ENCODE results near the gene ALPG.
"Not testable (repeated sequence)": the region's sequence is repeated elsewhere in the genome, so short reads cannot be mapped to it uniquely, and the experiment has no call there.

The ALPG gene

DNA sequence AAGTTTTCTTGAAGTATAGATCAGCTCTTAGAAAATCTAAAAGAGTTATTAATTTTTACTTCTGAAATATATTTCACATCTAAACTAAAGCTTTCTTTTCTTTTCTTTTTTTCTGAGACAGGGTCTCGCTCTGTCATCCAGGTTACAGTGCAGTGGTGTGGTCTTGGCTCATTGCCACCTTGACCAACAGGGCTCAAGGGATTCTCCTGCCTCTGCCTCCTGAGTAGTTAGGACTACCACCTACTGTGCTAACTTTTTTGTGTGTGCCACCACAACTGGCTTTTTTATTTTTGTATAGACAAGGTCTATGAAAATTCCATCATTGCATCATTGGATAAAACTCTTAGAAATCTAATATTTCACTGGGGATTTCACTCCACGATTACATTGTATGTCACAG lies 10.0 kb upstream of the ALPG start:
- DNase-seq (ENCODE audit: low read depth): no peak

DNA sequence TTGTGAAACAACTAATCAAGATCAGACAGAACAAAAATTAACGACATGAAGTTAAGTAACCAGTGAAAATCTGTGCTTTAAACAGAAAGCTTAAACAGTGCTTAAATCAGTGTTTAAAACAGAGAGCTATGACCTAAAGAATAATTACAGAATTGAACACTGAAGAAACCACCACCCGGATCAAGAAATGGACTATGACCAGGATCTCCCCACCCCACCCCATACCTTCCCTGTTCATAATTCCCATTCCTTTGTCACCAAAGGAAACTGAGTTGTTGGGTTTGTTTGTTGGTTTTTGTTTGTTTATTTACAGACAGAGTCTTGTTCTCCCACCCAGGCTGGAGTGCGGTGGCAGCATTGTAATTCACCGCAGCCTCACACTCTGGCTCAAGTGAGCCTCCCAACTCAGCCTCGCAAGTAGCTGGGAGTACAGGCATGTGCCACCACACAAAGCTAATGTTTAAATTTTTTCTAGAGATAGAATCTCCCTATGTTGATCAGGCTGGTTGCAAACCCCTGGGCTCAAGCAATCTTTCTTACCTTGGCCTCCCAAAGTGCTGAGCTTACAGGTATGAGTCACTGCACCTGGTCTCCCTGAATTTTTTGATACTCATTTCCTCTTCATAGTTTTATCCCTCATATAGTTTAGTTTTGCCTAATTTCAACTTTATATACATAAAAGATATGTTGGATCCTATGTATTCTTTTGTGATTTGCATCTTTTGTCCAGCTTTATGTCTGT lies 8.2 kb upstream of the ALPG start:
- DNase-seq (ENCODE audit: low read depth): no peak

DNA sequence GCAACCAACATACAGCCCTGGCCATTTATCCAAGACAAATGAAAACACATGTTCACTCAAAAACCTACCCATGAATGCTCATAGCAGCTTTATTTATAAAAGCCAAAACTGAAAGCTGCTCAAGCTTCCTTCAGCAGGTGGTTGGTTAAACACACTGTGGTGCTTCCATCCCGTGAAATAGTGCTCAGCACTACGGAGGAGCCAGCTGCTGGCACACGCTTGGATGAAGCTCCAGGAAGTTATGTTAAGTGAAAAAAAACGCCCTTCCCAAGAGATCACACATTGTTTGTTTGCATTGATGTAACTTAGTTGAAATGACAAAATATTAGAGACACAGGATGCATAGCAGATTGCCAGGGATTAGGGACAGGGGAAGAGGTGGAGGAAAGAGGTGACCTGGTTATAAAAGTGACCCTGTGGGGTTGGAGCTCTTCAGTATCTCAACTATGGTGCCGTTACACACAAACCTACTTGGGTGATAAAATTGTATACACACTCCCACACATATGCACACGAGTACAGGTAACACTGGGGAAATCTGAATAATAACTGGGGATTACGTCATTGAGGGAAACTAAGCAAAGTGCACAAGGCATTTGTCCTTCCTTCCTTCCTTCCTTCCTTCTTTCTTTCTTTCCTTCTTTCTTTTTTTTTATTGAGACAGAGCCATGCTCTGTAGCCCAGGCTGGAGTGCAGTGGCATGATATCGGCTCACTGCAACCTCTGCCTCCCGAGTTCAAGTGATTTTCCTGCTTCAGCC lies 6.2 kb upstream of the ALPG start:
- no peak for DNase-seq (ENCODE audit: low read depth)

DNA sequence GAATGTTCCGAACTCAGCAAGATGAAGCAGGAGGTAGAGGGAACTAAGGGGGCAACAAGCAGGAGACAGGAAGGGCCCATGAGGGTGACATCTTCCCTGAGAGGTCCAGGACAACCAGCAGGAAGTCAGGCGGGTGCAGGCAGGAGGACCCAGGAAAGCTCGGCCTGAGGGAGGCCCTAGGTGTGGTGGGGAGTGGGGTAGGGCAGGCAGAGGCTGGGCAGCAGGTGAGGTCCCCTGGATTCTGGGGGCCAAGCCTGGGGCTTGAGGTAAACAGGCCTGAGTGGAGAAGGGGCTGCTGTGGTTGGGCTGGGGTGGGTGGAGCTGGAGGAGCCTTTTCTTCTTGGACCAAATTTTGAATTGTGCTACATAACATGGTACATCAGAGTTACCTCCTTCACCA lies 4.1 kb upstream of the ALPG start:
- DNase-seq (ENCODE audit: low read depth): no peak

DNA sequence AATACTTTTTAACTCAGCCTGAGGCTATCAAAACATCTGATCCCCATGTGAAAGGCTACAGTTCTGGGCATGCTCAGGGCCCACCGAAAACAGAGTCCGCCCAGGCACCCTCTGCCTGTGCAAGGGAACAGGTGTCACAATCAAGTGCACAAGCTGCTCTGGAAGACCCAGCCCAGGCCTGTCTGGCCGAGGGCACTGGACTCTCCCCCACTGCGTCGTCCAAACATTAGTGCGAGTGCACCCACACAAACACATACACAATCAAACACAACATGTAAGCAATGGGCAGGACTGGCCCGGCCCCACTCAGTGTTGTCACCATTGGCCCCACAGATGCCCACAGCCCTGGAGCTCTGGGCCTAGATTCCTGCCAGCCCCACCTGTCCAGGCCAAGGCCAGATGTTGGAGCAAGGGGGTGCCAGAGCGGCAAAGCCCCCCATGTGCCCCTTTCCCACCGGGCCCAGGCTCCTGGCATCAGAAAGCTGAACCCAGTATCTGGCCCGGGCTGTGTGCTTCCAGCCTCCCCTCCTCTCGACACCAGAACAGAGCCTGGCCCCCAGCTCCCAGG lies 617 bp upstream of the ALPG start:
- DNase-seq (ENCODE audit: low read depth): no peak

DNA sequence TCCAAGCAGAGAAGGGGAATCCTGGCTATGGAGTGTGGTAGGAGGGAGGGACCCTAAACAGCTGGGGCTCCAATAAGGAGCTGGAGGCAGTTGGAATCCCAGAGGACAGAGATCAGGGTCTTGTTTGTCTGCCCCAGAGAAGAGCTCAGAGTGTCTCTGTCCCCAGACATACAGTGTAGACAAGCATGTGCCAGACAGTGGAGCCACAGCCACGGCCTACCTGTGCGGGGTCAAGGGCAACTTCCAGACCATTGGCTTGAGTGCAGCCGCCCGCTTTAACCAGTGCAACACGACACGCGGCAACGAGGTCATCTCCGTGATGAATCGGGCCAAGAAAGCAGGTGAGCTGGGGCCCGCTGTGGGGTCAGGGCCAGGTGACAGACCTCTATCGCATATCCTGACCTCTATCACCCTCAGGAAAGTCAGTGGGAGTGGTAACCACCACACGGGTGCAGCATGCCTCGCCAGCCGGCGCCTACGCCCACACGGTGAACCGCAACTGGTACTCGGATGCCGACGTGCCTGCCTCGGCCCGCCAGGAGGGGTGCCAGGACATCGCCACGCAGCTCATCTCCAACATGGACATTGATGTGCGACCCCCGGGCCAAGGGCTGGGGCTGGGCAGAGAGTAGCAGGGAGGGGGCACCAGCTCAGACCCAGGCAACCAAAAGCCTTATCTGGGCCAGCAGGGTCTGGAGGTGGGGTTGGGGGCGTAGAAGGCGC lies 945 bp downstream of the ALPG start:
- DNase-seq (ENCODE audit: low read depth): not testable (repeated sequence)

DNA sequence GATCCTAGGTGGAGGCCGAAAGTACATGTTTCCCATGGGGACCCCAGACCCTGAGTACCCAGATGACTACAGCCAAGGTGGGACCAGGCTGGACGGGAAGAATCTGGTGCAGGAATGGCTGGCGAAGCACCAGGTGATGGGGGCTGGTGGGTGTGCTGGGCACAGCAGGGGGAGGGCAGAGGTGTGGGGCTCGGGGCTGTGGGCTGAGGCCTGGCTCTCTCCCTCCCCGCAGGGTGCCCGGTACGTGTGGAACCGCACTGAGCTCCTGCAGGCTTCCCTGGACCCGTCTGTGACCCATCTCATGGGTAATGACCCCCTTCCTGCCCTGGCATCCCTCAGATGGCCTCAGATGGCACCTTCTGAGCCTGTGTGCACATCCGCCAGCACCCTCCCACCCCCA lies 1.6 kb downstream of the ALPG start:
- DNase-seq (ENCODE audit: low read depth): not testable (repeated sequence)

DNA sequence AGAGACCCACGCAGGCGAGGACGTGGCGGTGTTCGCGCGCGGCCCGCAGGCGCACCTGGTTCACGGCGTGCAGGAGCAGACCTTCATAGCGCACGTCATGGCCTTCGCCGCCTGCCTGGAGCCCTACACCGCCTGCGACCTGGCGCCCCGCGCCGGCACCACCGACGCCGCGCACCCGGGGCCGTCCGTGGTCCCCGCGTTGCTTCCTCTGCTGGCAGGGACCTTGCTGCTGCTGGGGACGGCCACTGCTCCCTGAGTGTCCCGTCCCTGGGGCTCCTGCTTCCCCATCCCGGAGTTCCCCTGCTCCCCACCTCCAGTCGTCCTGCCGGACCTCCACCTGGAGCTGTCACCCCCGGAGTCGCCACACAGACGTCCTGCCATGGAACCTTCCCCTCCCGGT lies 3.0 kb downstream of the ALPG start:
- not testable (repeated sequence) for DNase-seq (ENCODE audit: low read depth)

DNA sequence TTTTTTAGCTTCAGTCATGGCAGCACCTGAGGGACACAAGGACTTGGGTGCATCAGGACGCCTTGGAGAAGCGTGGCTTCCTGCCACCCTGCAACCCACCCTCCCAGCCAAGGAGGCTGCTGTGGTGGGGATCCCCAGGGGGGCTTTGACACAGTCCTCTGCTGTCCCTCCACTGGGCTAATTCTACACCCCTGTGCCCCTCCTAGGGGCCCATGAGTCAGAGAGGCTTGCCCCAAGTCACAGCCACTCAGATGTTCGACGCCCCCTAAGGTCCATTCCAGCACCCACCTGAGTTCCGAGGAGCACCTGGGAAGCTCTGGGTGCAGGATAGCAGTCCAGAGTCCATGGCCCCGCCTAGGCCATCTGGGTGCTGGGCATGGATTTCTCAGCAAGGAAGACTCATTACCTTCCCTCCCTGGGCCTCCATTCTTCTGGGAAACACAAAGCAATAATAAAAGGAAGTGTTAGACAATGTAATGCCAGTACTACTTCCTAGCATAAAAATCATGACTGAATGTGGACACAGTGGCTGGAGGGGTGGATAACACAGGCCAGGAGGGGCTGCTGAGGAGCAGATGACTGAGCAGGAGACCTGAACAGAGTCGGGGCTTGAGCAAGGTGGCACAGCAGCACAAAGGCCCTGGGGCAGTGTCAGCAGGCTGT lies 3.7 kb downstream of the ALPG start:
- no peak for DNase-seq (ENCODE audit: low read depth)

DNA sequence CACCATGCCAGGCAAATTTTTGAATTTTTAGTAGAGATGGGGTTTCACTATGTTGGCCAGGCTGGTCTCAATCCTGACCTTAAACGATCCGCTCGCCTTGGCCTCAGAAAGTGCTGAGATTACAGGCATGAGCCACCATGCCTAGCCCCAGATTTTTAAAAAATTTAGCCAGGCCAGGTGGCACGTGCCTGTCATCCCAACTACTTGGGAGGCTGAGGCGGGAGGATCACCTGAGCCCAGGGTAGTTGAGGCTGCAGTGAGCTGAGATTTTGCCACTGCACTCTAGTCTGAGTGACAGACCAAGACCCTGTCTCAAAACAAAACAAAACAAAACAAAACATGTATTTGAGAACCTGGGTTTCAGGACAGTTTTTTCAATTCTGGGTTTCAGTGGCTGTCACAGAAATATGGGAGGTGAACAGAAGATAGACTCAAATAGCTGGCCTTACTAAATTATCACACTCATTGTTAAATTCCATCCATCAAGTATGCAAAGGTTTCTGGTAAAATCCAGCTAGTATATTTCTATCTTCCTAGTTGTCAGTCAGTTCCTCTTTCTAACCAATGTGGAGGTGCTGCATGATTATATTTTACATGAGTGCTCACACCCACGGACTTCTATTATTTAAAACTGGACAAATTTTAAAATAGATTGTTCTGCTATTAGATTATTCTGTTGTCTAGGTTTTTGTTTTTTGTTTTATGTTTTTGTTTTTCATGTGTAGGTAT lies 5.4 kb downstream of the ALPG start:
- no peak for DNase-seq (ENCODE audit: low read depth)

DNA sequence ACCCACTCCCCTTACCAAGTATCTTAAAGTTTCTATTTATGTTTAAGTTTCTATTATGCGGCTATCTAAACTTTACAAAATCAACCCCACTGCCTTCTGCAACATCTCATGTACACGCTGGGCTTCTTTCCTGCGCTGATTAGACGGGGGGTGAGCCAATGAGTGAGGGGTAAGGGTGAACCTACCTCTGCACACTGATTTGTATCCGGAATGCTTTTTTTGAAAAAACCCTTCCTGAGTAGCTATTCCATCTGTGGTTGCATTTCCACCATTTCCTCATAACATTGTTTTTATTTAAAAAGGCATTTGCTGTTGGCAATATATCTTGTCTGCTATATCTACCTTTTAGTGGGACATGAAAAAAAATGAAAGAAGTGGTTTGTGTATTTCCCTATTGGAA lies 6.3 kb downstream of the ALPG start:
- DNase-seq (ENCODE audit: low read depth): no peak

DNA sequence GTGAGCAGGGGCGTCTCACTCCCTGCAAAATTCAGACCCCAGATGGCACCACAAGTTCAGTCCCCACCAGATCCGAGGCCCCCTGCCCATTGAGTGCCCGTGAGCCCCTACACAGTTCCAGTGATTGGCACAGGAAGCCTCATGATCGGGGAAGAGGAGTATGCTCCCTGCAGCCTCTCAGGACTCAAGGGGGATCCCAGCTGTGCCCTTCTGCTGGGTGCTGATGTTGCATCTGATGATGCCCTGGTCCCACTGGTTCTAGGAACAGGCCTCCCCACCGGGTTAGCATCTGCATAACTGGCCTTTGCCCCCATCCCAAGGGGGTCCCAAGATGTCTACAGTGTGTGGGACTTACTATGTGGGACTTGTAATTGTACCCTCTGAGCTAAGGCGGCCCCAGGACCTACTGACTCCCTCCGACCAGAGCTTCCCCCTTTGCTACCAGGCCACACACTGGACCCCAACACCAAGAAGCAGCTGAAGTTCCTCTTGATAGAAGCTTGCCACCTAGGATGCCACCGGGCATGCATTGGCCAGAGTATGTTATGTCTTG lies 8.6 kb downstream of the ALPG start:
- no peak for DNase-seq (ENCODE audit: low read depth)

DNA sequence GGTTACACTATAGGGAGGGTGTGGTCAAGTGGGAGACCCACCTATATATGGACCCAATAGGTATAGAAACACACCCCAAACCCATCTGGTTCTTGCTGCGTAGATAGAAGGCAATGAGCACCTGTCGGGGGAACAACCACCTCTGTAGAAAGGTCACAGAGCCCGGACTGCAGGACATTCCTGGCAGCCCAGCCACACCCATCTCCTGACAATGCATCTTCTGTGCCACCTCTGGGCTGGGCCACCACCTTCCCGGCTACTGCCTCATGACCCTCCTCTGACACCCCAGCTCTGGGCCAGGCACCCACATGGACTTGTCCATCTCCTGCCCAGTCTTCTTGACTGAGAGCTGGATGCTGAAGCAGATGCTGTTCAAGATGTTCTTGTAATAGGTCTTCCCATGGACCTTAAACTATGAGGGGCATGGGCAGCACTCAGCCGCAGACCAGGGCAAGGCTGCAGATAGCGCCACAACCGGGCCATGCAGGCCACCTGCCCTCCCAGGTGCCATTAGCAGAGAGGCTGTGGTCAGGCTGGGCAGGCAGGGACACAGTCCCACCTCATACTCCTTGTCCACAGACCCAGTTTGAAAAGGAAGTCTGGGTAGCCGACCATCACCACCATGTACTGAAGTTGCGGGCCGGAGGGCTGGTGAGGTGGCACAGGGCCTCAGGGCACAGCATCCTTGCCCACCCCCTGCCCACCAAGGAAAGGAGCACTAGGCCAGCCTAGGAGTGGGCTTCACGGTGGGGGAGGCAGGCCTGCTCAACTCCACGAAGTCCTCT lies 9.3 kb downstream of the ALPG start:
- DNase-seq (ENCODE audit: low read depth): no peak

DNA sequence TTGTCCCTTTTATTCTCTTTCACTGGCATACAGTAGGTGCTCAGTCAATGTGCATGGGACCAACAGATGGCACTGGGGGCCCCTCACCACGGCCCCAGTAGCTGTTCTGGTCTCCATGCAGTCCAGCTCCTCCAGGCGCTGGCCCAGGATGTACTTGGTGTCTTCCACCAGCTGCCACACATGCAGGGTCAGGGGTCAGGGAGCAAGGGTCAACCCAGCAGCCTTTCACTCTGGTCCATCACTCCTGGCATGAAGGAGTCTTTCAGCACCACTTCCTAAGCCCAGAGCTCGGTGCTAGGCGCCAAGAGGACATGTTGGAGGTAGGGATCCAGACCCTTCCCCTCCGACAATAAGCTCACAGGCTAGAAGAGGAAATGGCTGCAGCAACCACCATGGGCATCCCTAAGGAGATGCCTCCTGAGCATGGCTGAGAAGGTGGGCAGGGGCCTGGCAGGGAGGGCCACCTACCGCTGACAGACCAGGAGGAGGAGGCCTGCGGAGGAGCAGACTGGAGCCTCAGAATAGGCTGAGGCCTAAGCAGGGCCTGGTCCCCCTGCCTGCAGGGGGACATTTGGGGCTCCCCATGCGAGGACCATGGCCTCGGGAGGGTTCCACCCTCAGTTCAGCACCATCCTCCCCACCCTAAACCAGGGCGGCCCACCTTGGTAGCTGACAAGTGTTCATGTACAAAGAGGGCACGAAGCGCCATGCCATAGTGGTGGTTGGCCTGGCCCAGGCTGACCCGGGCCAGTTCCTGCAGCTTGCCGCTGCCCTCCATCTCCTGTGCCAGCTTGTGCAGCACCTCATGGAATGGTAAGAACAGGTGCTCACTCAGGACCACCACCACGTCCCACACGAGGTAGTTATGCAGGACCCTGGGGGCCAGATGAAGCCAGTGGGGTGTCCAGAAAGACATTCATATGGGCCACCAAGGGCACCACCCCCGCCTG lies 10.2 kb downstream of the ALPG start:
- no peak for DNase-seq (ENCODE audit: low read depth)

DNA sequence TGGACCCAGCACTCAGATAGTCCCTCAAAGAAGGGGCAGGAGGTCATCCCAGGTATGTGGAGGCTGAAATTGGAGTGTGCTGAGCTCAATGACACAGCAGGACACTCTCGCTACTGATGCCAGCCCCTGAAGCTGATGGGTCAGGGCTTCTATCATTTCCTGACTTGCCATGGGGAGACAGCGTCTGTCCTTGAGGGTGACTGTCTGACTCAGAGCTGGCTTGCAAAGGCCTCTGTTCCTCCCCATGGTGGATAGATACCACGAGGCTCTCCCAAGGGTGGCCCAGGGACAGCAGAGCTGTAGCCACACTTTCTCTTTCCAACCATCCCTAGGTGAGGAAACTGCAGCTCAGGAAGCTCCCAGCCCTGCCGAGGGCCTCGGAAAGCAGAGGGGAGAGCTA lies 10.8 kb downstream of the ALPG start:
- DNase-seq (ENCODE audit: low read depth): no peak

DNA sequence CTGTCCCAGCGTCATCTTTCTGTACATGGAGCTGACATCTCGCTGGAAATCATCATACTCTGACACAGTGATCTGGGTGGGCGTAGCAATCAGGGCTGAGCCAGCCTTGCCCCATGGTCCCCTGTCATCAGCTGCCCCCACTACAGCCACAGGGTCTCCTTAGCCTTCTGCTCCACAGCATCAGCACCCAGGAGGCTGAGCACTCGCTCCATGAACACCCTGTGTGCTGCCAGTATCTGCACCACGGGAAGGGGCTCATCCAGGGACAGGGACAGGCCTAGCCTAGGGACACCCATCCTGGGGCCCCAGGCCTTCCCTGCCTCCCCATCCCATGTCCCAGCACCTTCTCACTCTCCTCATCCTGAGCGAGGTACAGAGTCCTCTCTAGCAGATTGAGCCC lies 11.4 kb downstream of the ALPG start:
- no peak for DNase-seq (ENCODE audit: low read depth)

DNA sequence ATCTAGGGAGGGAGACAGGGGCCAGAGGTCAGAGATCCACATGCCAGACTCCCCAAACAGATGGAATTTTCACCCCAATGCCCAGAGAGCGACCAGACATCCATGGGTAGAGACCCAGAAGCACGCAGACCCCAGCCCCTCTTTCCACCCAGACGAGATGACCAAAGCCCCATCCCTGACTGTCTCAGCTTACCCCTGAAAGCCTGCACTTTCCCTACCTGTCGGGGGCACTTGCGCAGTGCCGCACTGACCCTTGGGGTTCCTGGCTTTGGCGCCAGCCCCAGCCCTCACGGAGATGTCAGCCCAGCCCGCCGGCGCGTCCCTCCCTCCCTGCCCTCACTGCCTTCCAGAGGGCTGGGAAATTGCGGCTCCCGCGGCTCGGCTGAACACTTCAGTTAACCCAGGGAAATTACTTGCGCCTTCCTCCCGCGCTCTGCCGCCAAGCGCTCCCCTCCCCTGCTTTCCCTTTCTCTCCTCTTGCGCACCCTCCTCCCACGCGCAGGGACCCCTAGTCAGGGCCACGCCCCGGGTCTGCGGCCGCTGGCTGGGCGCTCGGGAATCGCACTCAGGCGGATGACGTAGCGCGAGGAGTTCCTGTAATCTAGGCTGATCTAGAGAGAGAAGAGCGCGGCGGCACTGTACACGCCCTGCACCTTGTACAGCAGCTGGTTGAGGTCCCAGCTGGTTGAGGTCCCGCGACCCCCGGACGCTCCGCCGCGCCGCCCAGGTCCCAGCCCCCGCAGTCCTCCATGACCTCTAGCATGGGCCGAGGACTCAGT lies 12.0 kb downstream of the ALPG start:
- no peak for DNase-seq (ENCODE audit: low read depth)
